ENCODE results near the gene MSH5.
A peak's percentile ranks its signal among the peaks of the same experiment; 100 is the strongest.

The MSH5 gene

DNA sequence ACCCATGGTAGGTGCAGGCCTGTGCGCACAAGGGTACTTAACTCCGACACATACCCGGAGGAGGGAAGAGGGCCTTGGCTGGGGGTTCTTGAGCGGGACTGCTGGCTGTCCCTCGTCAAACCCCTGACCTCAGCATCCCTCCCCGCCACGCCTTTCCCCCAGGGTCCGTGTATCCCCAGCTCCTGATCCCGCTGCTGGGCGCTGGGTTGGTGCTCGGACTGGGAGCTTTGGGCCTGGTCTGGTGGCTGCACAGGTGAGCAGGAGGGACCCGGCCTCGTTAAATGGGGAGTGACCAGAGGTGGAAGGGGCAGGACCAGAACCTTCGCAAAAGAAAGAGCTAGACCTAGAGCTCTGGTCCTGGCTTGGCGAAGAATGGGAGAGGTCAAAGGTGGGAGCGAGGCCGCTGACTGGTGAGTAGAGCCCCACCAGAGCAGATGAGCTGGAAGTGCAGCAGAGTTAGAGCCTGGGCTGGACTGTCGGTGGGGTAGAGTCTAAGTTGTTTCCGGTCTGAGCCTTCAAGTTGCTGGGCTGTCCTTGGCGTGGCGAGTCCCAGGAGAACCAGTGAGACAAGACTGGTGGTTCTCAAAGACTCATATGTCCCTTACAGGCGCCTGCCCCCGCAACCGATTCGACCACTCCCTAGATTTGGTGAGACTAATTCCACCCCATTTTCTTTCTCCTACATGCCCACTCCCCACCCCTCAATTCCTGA, 15.7 kb upstream of the MSH5 start:
- no peak for TF ChIP-seq POLR2AphosphoS5 (IDR thresholded peaks at IDR 0.05; ENCODE audit: low read depth, low read length)
- TF ChIP-seq POLR2A (IDR thresholded peaks at IDR 0.05; ENCODE audit: low read depth, low read length): no peak
- TF ChIP-seq TAF1 (IDR thresholded peaks at IDR 0.05; ENCODE audit: borderline replicate concordance, low read depth, low read length): no peak
- FAIRE-seq (no peak), DNase-seq (ENCODE audit: insufficient read length) (no peak)

GRCh38 chr6:31725502-31726350, 14.1 kb upstream of the MSH5 start:
- no peak for FAIRE-seq
- no peak for DNase-seq (ENCODE audit: insufficient read length)
- TF ChIP-seq POLR2A (IDR thresholded peaks at IDR 0.05; ENCODE audit: low read depth, low read length) (no peak), TAF1 (IDR thresholded peaks at IDR 0.05; ENCODE audit: borderline replicate concordance, low read depth, low read length) (no peak), POLR2AphosphoS5 (IDR thresholded peaks at IDR 0.05; ENCODE audit: low read depth, low read length) (no peak)

DNA sequence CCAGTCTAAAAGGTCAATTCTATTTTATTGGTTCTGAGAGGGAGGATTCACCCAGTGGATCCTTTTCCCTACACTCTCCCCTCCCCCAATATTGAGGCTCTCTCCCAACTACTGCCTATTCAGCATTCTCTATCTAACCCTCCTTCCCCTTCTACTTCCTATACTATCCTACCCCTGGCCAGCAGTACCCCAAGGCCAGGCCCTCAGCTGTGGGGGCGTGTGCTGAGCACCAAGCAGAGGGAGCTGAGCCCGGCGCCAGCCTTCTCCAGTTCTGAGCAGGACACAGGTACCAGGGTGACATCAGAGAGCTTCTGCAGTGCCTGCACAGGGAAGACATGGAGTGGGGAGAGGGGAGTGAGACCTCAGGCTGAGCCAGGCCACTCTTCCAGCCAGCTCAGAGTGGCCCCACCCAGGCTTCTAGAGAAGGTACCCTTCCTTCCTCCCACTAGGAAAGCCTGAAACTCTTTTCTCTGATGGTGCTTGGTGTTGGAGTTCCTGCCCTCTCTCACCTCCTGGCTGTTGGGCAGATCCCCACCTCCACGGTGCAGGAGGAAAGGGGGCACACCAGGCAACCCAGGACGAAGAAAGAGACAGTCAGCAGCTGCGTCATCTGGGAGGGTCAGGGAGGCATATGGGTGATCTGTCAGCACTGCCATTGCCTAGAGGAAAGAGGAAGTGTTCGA, 12.6 kb upstream of the MSH5 start:
- TF ChIP-seq POLR2AphosphoS5 (IDR thresholded peaks at IDR 0.05; ENCODE audit: low read depth, low read length) (no peak), TAF1 (IDR thresholded peaks at IDR 0.05; ENCODE audit: borderline replicate concordance, low read depth, low read length) (no peak), POLR2A (IDR thresholded peaks at IDR 0.05; ENCODE audit: low read depth, low read length) (no peak; the same call in 1 of the 2 replicates)
- DNase-seq (ENCODE audit: insufficient read length) (peak; percentile 83), FAIRE-seq (peak; percentile 98)

- no peak for FAIRE-seq
- DNase-seq (ENCODE audit: insufficient read length): no peak
- TF ChIP-seq POLR2AphosphoS5 (IDR thresholded peaks at IDR 0.05; ENCODE audit: low read depth, low read length): no peak
- no peak for TF ChIP-seq TAF1 (IDR thresholded peaks at IDR 0.05; ENCODE audit: borderline replicate concordance, low read depth, low read length)
- no peak for TF ChIP-seq POLR2A (IDR thresholded peaks at IDR 0.05; ENCODE audit: low read depth, low read length)
These were observed 11.8 kb upstream of the MSH5 start for GRCh38 chr6:31727717-31728671.

GRCh38 chr6:31728767-31729514, 10.9 kb upstream of the MSH5 start, which contains the start of gene DDAH2:
Gene DDAH2, minus strand, starts transcription at chr6:31729299. Its CDS starts 138 bp downstream, at chr6:31729161.
- no peak for FAIRE-seq
- DNase-seq (ENCODE audit: insufficient read length): no peak
- TF ChIP-seq POLR2AphosphoS5 (IDR thresholded peaks at IDR 0.05; ENCODE audit: low read depth, low read length) (no peak), POLR2A (IDR thresholded peaks at IDR 0.05; ENCODE audit: low read depth, low read length) (no peak), TAF1 (IDR thresholded peaks at IDR 0.05; ENCODE audit: borderline replicate concordance, low read depth, low read length) (no peak)

DNA sequence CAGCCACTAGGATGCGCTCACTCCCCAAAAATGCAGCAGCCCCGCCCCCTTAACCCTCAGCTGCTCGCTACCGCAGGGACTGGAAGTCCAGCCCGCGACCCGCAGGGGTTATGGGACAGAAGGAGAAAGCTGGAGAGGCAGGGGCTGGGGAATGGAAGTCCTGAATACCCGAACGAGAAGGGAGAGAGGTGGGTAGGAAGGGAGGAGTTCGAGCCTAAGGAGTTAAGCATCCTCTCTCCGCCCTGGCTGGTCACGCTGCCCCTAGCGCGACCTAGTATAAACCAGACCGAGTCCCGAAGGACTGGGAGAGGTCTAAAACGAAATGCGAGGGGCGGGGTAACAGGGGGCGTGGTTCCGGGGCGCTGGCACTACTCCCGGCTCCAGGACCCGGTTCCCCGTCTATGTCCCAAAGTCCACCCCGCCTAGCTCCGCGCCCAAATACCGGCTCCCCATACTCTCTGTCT, 10.3 kb upstream of the MSH5 start:
- FAIRE-seq: peak; percentile 9
- no peak for TF ChIP-seq POLR2AphosphoS5 (IDR thresholded peaks at IDR 0.05; ENCODE audit: low read depth, low read length)
- 0 out of 2 replicates have a peak, but pooled peaks have one; percentile 47 for TF ChIP-seq POLR2A (IDR thresholded peaks at IDR 0.05; ENCODE audit: low read depth, low read length)
- DNase-seq (ENCODE audit: insufficient read length): peak; percentile 70

- FAIRE-seq (peak; percentile 56), DNase-seq (ENCODE audit: insufficient read length) (peak; percentile 69)
- TF ChIP-seq POLR2A (IDR thresholded peaks at IDR 0.05; ENCODE audit: low read depth, low read length): peak; percentile 43; the same call in 1 of the 2 replicates
- no peak for TF ChIP-seq TAF1 (IDR thresholded peaks at IDR 0.05; ENCODE audit: borderline replicate concordance, low read depth, low read length)
- TF ChIP-seq POLR2AphosphoS5 (IDR thresholded peaks at IDR 0.05; ENCODE audit: low read depth, low read length): no peak
These were observed 9.7 kb upstream of the MSH5 start for GRCh38 chr6:31729979-31730630.

GRCh38 chr6:31730631-31731086, 9.1 kb upstream of the MSH5 start:
- DNase-seq (ENCODE audit: insufficient read length): no peak
- TF ChIP-seq POLR2AphosphoS5 (IDR thresholded peaks at IDR 0.05; ENCODE audit: low read depth, low read length) (no peak), POLR2A (IDR thresholded peaks at IDR 0.05; ENCODE audit: low read depth, low read length) (no peak), TAF1 (IDR thresholded peaks at IDR 0.05; ENCODE audit: borderline replicate concordance, low read depth, low read length) (no peak)
- no peak for FAIRE-seq

DNA sequence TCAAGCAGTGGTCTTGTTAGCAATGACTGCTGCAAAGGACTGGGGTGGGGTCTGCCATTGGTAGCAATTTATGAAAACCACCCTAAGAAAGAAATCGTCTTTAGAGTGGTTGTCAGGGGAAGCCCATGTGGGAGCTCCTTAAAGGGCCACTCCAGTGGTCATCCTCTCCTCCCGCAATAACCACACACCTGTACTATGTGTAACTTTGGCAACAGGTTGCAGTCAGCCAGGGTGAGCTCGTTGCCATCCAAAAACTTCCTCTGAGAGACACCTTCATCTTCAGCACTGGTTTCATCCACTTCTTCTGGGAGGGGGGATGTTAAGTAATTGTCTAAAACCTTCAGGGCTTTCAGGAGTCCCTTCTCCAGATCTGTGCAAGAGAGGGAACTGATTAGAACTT, 7.8 kb upstream of the MSH5 start:
- DNase-seq (ENCODE audit: insufficient read length) (no peak), FAIRE-seq (no peak)
- TF ChIP-seq POLR2AphosphoS5 (IDR thresholded peaks at IDR 0.05; ENCODE audit: low read depth, low read length) (no peak), POLR2A (IDR thresholded peaks at IDR 0.05; ENCODE audit: low read depth, low read length) (no peak), TAF1 (IDR thresholded peaks at IDR 0.05; ENCODE audit: borderline replicate concordance, low read depth, low read length) (no peak)
